Measurements from ENCODE around the gene KRTAP10-12.

DNA sequence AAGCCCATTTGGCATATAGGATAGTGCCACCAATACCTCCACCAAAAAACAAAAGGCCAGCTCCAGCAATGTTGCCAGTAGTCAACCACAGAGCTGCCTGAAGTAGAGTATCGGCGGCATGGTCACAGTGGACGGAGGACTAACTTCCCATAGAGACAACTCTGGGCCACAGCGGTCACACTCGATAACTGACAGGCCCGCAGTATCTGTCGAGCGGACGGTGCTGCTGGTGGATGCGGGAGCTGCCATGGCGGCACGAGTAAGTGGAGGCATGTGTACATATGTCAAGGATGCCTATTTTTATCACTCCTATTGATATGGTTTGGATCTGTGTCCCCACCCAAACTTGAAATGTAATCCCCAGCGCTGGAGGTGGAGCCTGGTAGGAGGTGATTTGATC is 19.1 kb upstream of the KRTAP10-12 start:
- TF ChIP-seq EZH2 (IDR thresholded peaks at IDR 0.05; ENCODE audit: borderline replicate concordance, insufficient read depth, low read length, poor library complexity, severe bottlenecking) (no peak), RAD21 (conservative IDR thresholded peaks at IDR 0.05) (no peak), POLR2AphosphoS5 (IDR thresholded peaks at IDR 0.05) (no peak), MXI1 (conservative IDR thresholded peaks at IDR 0.05; ENCODE audit: poor library complexity, severe bottlenecking) (no peak)
- TF ChIP-seq, protein P1, sequence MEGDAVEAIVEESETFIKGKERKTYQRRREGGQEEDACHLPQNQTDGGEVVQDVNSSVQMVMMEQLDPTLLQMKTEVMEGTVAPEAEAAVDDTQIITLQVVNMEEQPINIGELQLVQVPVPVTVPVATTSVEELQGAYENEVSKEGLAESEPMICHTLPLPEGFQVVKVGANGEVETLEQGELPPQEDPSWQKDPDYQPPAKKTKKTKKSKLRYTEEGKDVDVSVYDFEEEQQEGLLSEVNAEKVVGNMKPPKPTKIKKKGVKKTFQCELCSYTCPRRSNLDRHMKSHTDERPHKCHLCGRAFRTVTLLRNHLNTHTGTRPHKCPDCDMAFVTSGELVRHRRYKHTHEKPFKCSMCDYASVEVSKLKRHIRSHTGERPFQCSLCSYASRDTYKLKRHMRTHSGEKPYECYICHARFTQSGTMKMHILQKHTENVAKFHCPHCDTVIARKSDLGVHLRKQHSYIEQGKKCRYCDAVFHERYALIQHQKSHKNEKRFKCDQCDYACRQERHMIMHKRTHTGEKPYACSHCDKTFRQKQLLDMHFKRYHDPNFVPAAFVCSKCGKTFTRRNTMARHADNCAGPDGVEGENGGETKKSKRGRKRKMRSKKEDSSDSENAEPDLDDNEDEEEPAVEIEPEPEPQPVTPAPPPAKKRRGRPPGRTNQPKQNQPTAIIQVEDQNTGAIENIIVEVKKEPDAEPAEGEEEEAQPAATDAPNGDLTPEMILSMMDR (IDR thresholded peaks at IDR 0.05; ENCODE audit: poor library complexity, severe bottlenecking) = no peak

Measured in neural cell (in vitro differentiated cells).